T47D (cell line): Measurements from ENCODE around the gene HINT2.

Source experiments
- DNase-seq, 2 experiments: peaks; one replicate each; pipeline versions ENCODE4 v3.0.0 to v3.0.0-alpha.2; 2011 to 2012; ENCODE audit warnings: low read depth in 1 of 2, low spot score in 1 of 2
- JUND ChIP-seq: IDR thresholded peaks from 2 replicates; pipeline ENCODE4 v1.6.1; 2012; ENCODE audit warnings: low read depth
- in situ Hi-C: cut with HindIII; loops from 2 replicates; pipeline ENCODE4 v1.10.0; 2016; ENCODE audit warnings: low sequenced_read_pairs, low pct_unique_long_range_greater_than_20kb

Gene HINT2

GRCh38 chr9:35774907-35775635 lies 39.8 kb downstream of the HINT2 start:
- TF ChIP-seq JUND: no peak
- DNase-seq: no peak
- in situ Hi-C loops: no loop called here

GRCh38 chr9:35771943-35772342 lies 42.9 kb downstream of the HINT2 start:
- in situ Hi-C loops: no loop called here
- TF ChIP-seq JUND: no peak
- no peak for DNase-seq

GRCh38 chr9:35771534-35771933 lies 43.3 kb downstream of the HINT2 start:
- TF ChIP-seq JUND: no peak
- DNase-seq: peak; percentile 26 to 82
- in situ Hi-C loops: no loop called here

GRCh38 chr9:35771075-35771433 lies 43.8 kb downstream of the HINT2 start:
- TF ChIP-seq JUND: no peak
- DNase-seq: no peak
- in situ Hi-C loops: no loop called here

- no peak for TF ChIP-seq JUND
- in situ Hi-C loops: no loop called here
- no peak for DNase-seq
Observed at GRCh38 chr9:35769763-35770162, 45.1 kb downstream of the HINT2 start.

GRCh38 chr9:35767458-35767857 lies 47.4 kb downstream of the HINT2 start:
- in situ Hi-C loops: no loop called here
- no peak for TF ChIP-seq JUND
- no peak for DNase-seq

GRCh38 chr9:35766997-35767396 lies 47.8 kb downstream of the HINT2 start:
- no peak for DNase-seq
- no peak for TF ChIP-seq JUND
- in situ Hi-C loops: no loop called here

- in situ Hi-C loops: no loop called here
- no peak for TF ChIP-seq JUND
- DNase-seq: no peak
Observed at GRCh38 chr9:35763803-35764202, 51.0 kb downstream of the HINT2 start.

GRCh38 chr9:35763181-35763580 lies 51.7 kb downstream of the HINT2 start:
- in situ Hi-C loops: no loop called here
- no peak for TF ChIP-seq JUND
- no peak for DNase-seq
